Heart left ventricle (tissue), 13 donors: ENCODE results near the gene LTF.

ENCODE experiments used
- POLR2A ChIP-seq, 2 donors: fragments of 450-650 bp; IDR thresholded peaks; one replicate each; pipeline ENCODE4 v1.6.1; 2017; ENCODE audit warnings: antibody characterized with exemption in 2 of 2, mild to moderate bottlenecking in 2 of 2, moderate library complexity in 2 of 2
- TF ChIP-seq, protein P1 (sequence below), 12 donors: fragments of 200-600 bp; sonication (generic) in 4 of 12; IDR thresholded peaks; one replicate each; pipeline versions ENCODE4 v1.5.0 to v1.8.0; 2018 to 2022; ENCODE audit warnings: antibody characterized with exemption in 12 of 12, mild to moderate bottlenecking in 5 of 12
- donor health status: ischemic (EF 13 %, LVEDD 7.1; RV severe dilation, severe dysfunction).
- donor health status: DM: no; HTN: yes; CAD: no.
- donor health status: DM: no; HTN: no; CAD: no.
- donor health status: ischemic (EF 25% LVEDD 6.9; RV normal size, moderate dysfunction).
- donor health status: ischemic (EF 25% LVEDD 5.7; RV mildly dilated, moderate dysfunction).
- donor health status: ischemic (EF 35%, LVEDD 5.7; RV mildly dilated, moderate dysfunction).
- donor health status: nonischemic (EF 11% LVEDD 7.7; RV severe dilation, severe dysfunction).
- donor health status: DM: yes; HTN: yes; CAD: no.
- donor health status: PGD.
- donor health status: ischemic (EF 29% LVEDD 5.4; RV normal size, mild dysfunction).
- donor health status: nonischemic (EF 23%, LVEDD 6.1; RV moderate dilation, normal function).

DNA sequence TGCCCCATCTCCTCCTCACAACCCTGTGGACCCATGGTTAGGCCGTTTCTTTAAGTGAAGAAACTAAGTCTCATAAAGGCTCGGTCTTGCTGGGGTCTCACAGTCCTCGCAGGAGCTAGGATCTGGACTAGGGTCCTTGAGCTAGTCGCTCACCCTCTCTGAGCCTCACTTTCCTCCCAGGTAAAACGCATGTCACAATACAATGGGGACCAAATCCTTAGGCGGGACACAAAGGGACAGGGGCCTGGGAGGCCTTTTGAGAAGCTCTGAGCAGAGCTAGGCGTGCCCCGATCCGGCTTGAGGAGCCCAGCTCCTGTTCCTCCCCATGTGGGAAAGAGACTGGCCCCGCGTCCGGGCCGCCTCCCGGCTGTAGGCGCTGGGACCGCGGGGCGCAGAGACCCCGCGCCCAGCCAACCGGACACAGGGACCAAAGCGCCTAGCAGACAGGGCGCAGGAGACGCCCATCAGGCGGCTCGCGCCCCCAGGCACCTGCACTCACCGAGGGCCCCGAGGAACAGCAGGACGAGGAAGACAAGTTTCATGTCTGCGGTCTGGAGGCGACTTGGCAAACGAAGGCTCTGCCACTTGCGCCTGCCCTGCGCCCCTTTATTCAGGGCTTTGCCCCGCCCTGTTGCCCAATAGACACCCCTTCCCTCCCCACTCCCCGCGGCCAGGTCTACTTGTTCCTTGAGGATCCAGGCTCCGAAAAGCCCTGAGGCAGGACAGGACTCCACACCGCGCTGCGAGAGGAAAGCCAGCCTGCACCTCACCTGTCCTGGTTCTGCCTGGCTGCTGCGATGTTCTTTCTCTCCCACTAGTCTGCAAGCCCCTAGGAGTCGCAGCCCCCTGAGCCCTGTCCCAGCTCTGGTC is at the start of gene LTF:
- TF ChIP-seq, protein P1, sequence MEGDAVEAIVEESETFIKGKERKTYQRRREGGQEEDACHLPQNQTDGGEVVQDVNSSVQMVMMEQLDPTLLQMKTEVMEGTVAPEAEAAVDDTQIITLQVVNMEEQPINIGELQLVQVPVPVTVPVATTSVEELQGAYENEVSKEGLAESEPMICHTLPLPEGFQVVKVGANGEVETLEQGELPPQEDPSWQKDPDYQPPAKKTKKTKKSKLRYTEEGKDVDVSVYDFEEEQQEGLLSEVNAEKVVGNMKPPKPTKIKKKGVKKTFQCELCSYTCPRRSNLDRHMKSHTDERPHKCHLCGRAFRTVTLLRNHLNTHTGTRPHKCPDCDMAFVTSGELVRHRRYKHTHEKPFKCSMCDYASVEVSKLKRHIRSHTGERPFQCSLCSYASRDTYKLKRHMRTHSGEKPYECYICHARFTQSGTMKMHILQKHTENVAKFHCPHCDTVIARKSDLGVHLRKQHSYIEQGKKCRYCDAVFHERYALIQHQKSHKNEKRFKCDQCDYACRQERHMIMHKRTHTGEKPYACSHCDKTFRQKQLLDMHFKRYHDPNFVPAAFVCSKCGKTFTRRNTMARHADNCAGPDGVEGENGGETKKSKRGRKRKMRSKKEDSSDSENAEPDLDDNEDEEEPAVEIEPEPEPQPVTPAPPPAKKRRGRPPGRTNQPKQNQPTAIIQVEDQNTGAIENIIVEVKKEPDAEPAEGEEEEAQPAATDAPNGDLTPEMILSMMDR (IDR thresholded peaks at IDR 0.05): no peak
- TF ChIP-seq POLR2A (IDR thresholded peaks at IDR 0.05): no peak
